K562 (cell line): Measurements from ENCODE around the gene SAE1. TPM values are rescaled to one million over a fixed set of nuclear protein-coding genes. Genes with fewer than 3 reads are reported as not detected.

Experiments
- ARID4B ChIP-seq: sonication (generic); formaldehyde crosslinking; IDR thresholded peaks from 2 replicates; pipeline ENCODE4 v1.8.0; 2022; ENCODE audit warnings: mild to moderate bottlenecking, missing genetic modification reagents
- CBFB ChIP-seq: sonication (generic); formaldehyde crosslinking; IDR thresholded peaks from 2 replicates; pipeline ENCODE4 v1.4.0; 2020; ENCODE audit warnings: mild to moderate bottlenecking, missing genetic modification reagents
- DIDO1 ChIP-seq: fragments of 450-650 bp; IDR thresholded peaks from 2 replicates; pipeline ENCODE4 v1.6.1; 2016; ENCODE audit warnings: low read depth, missing biosample characterization, missing genetic modification characterization
- ELF2 ChIP-seq: fragments of 250-450 bp; sonication (Bioruptor Pico); IDR thresholded peaks from 2 replicates; pipeline ENCODE4 v1.5.0; 2021; ENCODE audit warnings: mild to moderate bottlenecking
- ETV1 ChIP-seq: fragments of 450-650 bp; conservative IDR thresholded peaks from 2 replicates; pipeline ENCODE4 v1.6.1; 2016; ENCODE audit warnings: missing genetic modification characterization, control low read depth, low read depth, missing compliant biosample characterization
- FOXM1 ChIP-seq, 2 experiments: fragments of 450-650 bp in 1 of 2; sonication (generic) in 1 of 2; formaldehyde crosslinking in 1 of 2; IDR thresholded peaks; 2 replicates each; pipeline versions ENCODE4 v1.6.1 to v1.9.0; 2017 to 2022; ENCODE audit warnings: low read depth in 2 of 2, mild to moderate bottlenecking in 2 of 2, missing genetic modification reagents in 1 of 2, moderate library complexity in 1 of 2
- HSF4 ChIP-seq: fragments of 250-450 bp; sonication (Bioruptor Pico); IDR thresholded peaks from 2 replicates; pipeline ENCODE4 v2.1.2; 2022; ENCODE audit warnings: mild to moderate bottlenecking, moderate library complexity, borderline replicate concordance
- MLX ChIP-seq, 2 experiments: fragments of 450-650 bp in 1 of 2; sonication (generic) in 1 of 2; formaldehyde crosslinking; conservative IDR thresholded peaks; 2 replicates each; pipeline versions ENCODE4 v1.4.0 to v1.8.1; 2020 to 2022; ENCODE audit warnings: mild to moderate bottlenecking in 1 of 2, missing genetic modification reagents in 1 of 2
- MTA1 ChIP-seq: fragments of 450-650 bp; IDR thresholded peaks from 2 replicates; pipeline ENCODE4 v1.6.1; 2017; ENCODE audit warnings: borderline replicate concordance
- PATZ1 ChIP-seq: fragments of 250-450 bp; sonication (Bioruptor Pico); IDR thresholded peaks from 2 replicates; pipeline ENCODE4 v1.5.0; 2020; ENCODE audit warnings: mild to moderate bottlenecking, borderline replicate concordance
- PHB2 ChIP-seq: fragments of 450-650 bp; IDR thresholded peaks from 2 replicates; pipeline ENCODE4 v1.6.1; 2017; ENCODE audit warnings: low read depth
- RNF2 ChIP-seq: sonication (generic); IDR thresholded peaks from 2 replicates; pipeline ENCODE4 v1.6.1; 2016
- ZNF23 ChIP-seq: fragments of 250-450 bp; sonication (Bioruptor Pico); IDR thresholded peaks from 2 replicates; pipeline ENCODE4 v1.4.0; 2020; ENCODE audit warnings: mild to moderate bottlenecking
- ZNF239 ChIP-seq: fragments of 250-450 bp; sonication (Bioruptor Pico); IDR thresholded peaks from 2 replicates; pipeline ENCODE4 v1.4.0; 2020; ENCODE audit warnings: mild to moderate bottlenecking
- ZNF280B ChIP-seq: fragments of 250-450 bp; sonication (Bioruptor Pico); IDR thresholded peaks from 2 replicates; pipeline ENCODE4 v1.5.1; 2021; ENCODE audit warnings: mild to moderate bottlenecking
- ZNF436 ChIP-seq: fragments of 250-450, 450-650 bp; sonication (Bioruptor Pico); formaldehyde crosslinking; IDR thresholded peaks from 2 replicates; pipeline ENCODE4 v1.7.0; 2020; ENCODE audit warnings: mild to moderate bottlenecking
- ZNF445 ChIP-seq: fragments of 250-450 bp; sonication (Bioruptor Pico); IDR thresholded peaks from 2 replicates; pipeline ENCODE4 v1.4.0; 2020; ENCODE audit warnings: low read depth, mild to moderate bottlenecking, moderate library complexity
- ZSCAN29 ChIP-seq: fragments of 450-650 bp; IDR thresholded peaks from 2 replicates; pipeline ENCODE4 v1.6.1; 2017
- polyA plus RNA-seq, 8 experiments: library from polyadenylated mRNA; depleted of rRNA in 4 of 8; stranded (reverse) in 5 of 8; unstranded in 3 of 8; fragments of >200 nt; fragmentation: Nextera tagmentation in 2 of 8; fragmentation: Illumina TruSeq in 1 of 8; extraction: Ambion mirVana in 2 of 8; extraction: Trizol in 1 of 8; gene quantifications; 2 replicates each; pipeline versions ENCODE4 v1.2.1 to v1.2.3, GENCODE V29; 2011 to 2014; ENCODE audit warnings: inconsistent platforms in 1 of 8, missing spikeins in 1 of 8
- total RNA-seq, 7 experiments: library from RNA; depleted of rRNA in 6 of 7; stranded (reverse); fragments of >200 nt in 6 of 7; fragmentation: Illumina TruSeq in 2 of 7; extraction: Trizol in 2 of 7; gene quantifications; 2 replicates each; pipeline versions ENCODE4 v1.2.1 to v1.2.3, GENCODE V29; 2011 to 2021; ENCODE audit warnings: low replicate concordance in 1 of 7

SAE1 gene
- total and polyA plus RNA-seq, 9 of the 15 experiments (the other 6 are each of a cell fraction or from before 2014, with no cell fraction given), result 82.8 to 299 (median 217) TPM

GRCh38 chr19:47243776-47244547 is 113.3 kb downstream of the SAE1 start (continued):
- TF ChIP-seq ELF2 (peak; percentile 77), ETV1 (tag) (peak; percentile 100), ZNF445 (no peak), ZNF280B (CRISPR knock-in tag) (no peak), DIDO1 (tag) (no peak), MTA1 (peak; percentile 37; the same call in 1 of the 2 replicates), PHB2 (peak; percentile 63; the same call in 1 of the 2 replicates), MLX (CRISPR knock-in tag; conservative IDR thresholded peaks at IDR 0.05) (no peak), PATZ1 (CRISPR knock-in tag) (no peak; the same call in 1 of the 2 replicates), FOXM1 (IDR thresholded peaks at IDR 0.05; ENCODE audit: low read depth) (peak; percentile 81), FOXM1 (CRISPR knock-in tag; IDR thresholded peaks at IDR 0.05; ENCODE audit: low read depth) (no peak), ZNF436 (CRISPR knock-in tag) (no peak), ZNF239 (CRISPR knock-in tag) (no peak; the same call in 1 of the 2 replicates), CBFB (CRISPR knock-in tag) (peak; percentile 76; the same call in 1 of the 2 replicates), ZSCAN29 (no peak), HSF4 (no peak), RNF2 (peak; percentile 99), ARID4B (CRISPR knock-in tag) (no peak; the same call in 1 of the 2 replicates), ZNF23 (CRISPR knock-in tag) (no peak)
